Retinal pigment epithelial cell (primary cell): ENCODE data around the gene SIL1.

ENCODE experiments used
- DNase-seq: peaks from one replicate; pipeline ENCODE4 v3.0.0-alpha.2; 2010; ENCODE audit warnings: low read depth
- H3K4me3 ChIP-seq: 2 replicates; pipeline ENCODE4 v1.5.1; 2011; ENCODE audit warnings: mild to moderate bottlenecking, low read length, control low read depth, moderate library complexity
- CTCF ChIP-seq: conservative IDR thresholded peaks from 2 replicates; pipeline ENCODE4 v1.5.1; 2011; ENCODE audit warnings: low read depth, low read length, control low read depth, inconsistent platforms

The SIL1 gene

GRCh38 chr5:139148986-139149385 is 49.2 kb downstream of the SIL1 start:
- no peak overlapping the region for H3K4me3 ChIP-seq
- no peak for TF ChIP-seq CTCF
- no peak for DNase-seq

DNA sequence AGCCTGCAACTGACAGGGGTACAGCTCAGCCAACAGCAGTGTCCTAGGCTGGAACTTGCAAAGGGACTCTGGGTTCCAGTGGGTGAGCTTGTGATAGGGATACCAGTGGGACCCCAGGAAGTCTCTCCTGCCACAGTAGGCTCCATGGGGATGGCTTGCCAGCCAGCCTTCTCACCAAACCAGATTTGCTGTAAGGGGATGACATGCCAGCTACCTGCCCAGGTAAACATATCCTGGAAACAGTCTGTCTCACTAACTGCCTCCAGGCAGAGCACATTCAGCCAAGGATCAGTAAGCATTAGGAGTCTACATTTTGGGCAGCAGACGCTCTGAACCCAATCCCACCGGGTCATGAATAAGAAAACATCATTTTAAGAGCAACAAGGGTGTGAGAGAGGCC is 49.9 kb downstream of the SIL1 start:
- DNase-seq, result no peak
- H3K4me3 ChIP-seq, result no peak overlapping the region
- no peak for TF ChIP-seq CTCF

DNA sequence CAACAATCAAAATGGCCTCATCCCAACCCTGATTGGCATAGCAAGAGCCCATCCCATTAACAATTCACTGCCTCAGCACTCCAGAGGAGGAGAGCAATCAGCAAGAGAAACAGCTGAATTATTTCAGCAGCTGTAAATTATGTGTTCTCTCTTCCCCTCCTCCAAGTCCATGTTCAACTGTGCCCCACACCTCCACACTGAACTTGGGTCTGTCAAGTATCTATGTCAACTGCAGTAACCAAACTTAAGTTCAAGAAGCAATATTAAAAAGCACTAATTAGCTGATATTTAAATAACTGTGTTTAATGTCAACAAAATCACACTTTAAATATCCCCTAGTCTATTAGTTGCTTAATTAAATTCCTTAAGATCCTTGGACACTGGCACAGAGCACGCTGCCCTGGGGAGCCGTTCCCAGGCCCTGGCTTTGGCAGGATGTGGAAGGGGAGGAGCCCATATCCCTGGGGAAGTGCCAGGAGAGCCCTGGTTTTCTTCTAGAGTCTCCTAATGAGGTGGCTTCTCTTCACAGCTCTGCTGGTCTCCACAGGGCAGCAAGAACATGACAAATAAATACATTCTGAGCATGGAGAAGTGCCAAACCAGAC is 50.6 kb downstream of the SIL1 start:
- no peak overlapping the region for H3K4me3 ChIP-seq
- no peak for TF ChIP-seq CTCF
- DNase-seq, result no peak

GRCh38 chr5:139146809-139147482 is 51.2 kb downstream of the SIL1 start:
- TF ChIP-seq CTCF, result no peak

DNA sequence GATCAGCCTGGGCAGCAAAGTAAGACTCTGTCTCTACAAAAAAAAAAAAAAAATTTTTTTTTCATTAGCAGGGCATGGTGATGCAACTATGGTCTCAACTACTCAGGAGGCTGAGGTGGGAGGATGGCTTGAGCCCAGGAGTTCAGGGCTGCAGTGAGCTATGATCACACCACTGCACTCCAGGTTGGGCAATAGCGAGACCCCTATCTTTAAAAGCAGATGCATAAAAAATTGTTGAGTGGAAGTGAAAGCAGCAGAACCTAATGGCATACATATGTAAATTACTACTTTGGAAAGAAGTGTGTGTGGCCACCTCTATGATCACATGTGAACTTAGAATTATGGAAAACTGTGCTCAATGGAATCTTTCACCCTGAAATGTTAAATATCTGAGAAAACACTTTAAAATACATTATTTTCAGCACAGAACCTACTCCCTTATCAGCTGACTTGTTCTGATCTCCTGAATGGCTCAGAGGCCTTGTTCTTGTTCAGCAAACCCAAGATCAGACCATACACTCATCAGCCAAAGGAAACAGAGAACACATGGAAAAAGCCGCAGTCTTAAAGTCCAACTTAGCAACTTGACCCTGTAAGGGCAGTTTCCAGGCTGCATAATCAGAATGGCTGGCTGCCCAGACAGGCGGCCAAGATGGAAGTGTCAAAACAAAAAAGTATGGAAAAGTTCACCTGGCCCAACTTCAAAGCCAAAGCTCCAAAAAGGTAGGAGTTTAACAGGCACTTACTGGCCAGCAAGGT is 56.5 kb downstream of the SIL1 start:
- no peak for TF ChIP-seq CTCF
- no peak overlapping the region for H3K4me3 ChIP-seq
- DNase-seq, result peak; percentile 43

More at GRCh38 chr5:139146809-139147482, 51.2 kb downstream of the SIL1 start:
- no peak for DNase-seq
- no peak overlapping the region for H3K4me3 ChIP-seq

DNA sequence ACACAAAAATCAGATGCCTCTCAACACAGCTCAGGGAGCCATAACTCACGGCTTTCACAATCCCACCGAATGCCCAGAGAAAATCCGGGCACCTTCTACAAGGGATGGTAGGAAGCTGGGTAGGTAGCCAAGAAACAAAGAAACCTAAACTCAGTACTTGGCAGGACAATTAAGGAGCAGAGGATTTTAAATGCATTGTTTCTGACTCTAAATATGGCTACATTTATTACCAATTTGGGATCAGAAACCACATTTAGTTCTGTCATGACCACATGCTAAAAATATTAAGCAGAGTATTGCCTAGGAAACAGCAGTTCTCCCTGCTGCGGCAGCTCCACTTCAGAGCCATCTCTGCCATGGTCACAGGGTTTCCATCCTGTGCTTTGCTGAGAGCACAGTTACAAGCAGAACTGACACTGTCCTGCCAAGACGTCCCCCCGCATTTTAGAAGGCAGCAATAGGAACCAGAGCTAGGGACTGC is 57.5 kb downstream of the SIL1 start:
- no peak for DNase-seq
- TF ChIP-seq CTCF, result no peak
- no peak overlapping the region for H3K4me3 ChIP-seq
